AML-193 (cell line): ENCODE data around the gene ALX1.
A peak's percentile ranks its signal among the peaks of the same experiment; 100 is the strongest.
"Not testable (repeated sequence)": the region's sequence is repeated elsewhere in the genome, so short reads cannot be mapped to it uniquely, and the experiment has no call there.

Experiments used
- DNase-seq, 2 experiments: peaks; one replicate each; lab custom pipeline; 2025; lab: John Stamatoyannopoulos, UW

Gene ALX1

GRCh38 chr12:85301051-85301450 is 21.0 kb downstream of the ALX1 start:
- DNase-seq: no peak

- no peak for DNase-seq
Observed at GRCh38 chr12:85308374-85308773, 28.4 kb downstream of the ALX1 start.

- no peak for DNase-seq
Observed at GRCh38 chr12:85309125-85309566, 29.1 kb downstream of the ALX1 start.

GRCh38 chr12:85310025-85310424 is 30.0 kb downstream of the ALX1 start:
- DNase-seq: no peak

- peak; percentile 33 to 40 for DNase-seq
Observed at GRCh38 chr12:85310456-85311076, 30.5 kb downstream of the ALX1 start.

GRCh38 chr12:85317866-85318636 is 38.0 kb downstream of the ALX1 start:
- DNase-seq: not testable (repeated sequence)

GRCh38 chr12:85322715-85323114 is 42.7 kb downstream of the ALX1 start:
- no peak for DNase-seq

GRCh38 chr12:85325442-85325841 is 45.4 kb downstream of the ALX1 start:
- DNase-seq: no peak

GRCh38 chr12:85329913-85330312 is 49.9 kb downstream of the ALX1 start:
- no peak for DNase-seq

- no peak for DNase-seq
Observed at GRCh38 chr12:85348779-85349178, 68.8 kb downstream of the ALX1 start.

- DNase-seq: no peak
Observed at GRCh38 chr12:85350356-85350755, 70.3 kb downstream of the ALX1 start.
